AG04449 (cell line): Measurements from ENCODE around the gene KRTAP4-5.
"Not testable (repeated sequence)": the region's sequence is repeated elsewhere in the genome, so short reads cannot be mapped to it uniquely, and the experiment has no call there.

ENCODE experiments used
- CTCF ChIA-PET: fragments of 350-600 bp; formaldehyde crosslinking; extraction: SDS; loops from one replicate; lab custom pipeline; 2021; ENCODE audit warnings: antibody characterized with exemption; lab: Yijun Ruan, JAX
- POLR2A ChIA-PET: fragments of 400-600, 350-600 bp; formaldehyde crosslinking; extraction: SDS; loops from one replicate; lab custom pipeline; 2020; ENCODE audit warnings: antibody characterized with exemption, inconsistent platforms; lab: Yijun Ruan, JAX
- DNase-seq: peaks from one replicate; pipeline ENCODE4 v3.0.0-alpha.2; 2010; ENCODE audit warnings: low read depth, low spot score
- H3K4me3 ChIP-seq: 2 replicates; pipeline ENCODE4 v1.5.1; 2011; ENCODE audit warnings: low read depth, mild to moderate bottlenecking, control low read depth, low read length
- TF ChIP-seq, protein P1 (sequence below): IDR thresholded peaks from one replicate; pipeline ENCODE4 v1.5.1; 2011; ENCODE audit warnings: mild to moderate bottlenecking, moderate library complexity, low read length, control low read depth, inconsistent platforms; ENCODE audit not compliant: insufficient read depth; ENCODE audit errors: missing control alignments

KRTAP4-5 gene

DNA sequence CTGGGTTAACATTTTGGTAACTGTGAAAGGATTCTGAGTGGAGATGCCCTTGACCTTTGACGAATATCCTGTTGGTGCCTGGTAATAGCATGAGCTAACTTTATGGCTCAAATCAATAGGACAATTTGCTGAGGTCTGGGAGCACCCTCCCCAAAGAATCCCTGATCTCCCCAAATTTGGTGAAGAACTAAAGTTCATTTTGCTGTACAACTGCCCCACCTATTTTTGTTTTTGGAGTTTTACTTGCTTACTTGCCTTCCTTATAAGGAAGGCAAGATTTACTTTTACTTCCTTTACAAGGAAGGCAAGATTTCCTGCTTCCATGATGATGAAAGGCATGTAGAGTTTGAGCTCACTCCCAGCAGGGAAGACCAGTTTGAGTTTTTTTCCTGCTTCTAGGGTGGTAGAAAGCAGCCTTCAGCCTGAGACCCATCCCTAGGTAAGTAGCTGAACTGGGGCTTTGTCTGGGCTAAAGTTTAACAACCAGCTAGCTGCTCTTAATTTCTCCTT lies 41.6 kb downstream of the KRTAP4-5 start:
- H3K4me3 ChIP-seq = peak overlapping the region; percentile 40
- TF ChIP-seq, protein P1, sequence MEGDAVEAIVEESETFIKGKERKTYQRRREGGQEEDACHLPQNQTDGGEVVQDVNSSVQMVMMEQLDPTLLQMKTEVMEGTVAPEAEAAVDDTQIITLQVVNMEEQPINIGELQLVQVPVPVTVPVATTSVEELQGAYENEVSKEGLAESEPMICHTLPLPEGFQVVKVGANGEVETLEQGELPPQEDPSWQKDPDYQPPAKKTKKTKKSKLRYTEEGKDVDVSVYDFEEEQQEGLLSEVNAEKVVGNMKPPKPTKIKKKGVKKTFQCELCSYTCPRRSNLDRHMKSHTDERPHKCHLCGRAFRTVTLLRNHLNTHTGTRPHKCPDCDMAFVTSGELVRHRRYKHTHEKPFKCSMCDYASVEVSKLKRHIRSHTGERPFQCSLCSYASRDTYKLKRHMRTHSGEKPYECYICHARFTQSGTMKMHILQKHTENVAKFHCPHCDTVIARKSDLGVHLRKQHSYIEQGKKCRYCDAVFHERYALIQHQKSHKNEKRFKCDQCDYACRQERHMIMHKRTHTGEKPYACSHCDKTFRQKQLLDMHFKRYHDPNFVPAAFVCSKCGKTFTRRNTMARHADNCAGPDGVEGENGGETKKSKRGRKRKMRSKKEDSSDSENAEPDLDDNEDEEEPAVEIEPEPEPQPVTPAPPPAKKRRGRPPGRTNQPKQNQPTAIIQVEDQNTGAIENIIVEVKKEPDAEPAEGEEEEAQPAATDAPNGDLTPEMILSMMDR = no peak
- ChIA-PET CTCF (interaction anchor here (1.4 to 2.3 kb wide), 2 partner anchors 215 to 541 kb away, joined by 5 to 10 read pairs; no protein-coding TSS in a partner anchor), POLR2A (no interaction called here)
- DNase-seq = no peak

DNA sequence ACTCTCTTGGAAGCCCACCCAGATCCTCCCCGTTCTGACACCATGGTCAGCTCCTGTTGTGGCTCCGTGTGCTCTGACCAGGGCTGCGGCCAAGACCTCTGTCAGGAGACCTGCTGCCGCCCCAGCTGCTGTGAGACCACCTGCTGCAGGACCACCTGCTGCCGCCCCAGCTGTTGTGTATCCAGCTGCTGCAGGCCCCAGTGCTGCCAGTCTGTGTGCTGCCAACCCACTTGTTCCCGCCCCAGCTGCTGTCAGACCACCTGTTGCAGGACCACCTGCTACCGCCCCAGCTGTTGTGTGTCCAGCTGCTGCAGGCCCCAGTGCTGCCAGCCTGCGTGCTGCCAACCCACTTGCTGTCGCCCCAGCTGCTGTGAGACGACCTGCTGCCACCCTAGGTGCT lies 44.3 kb downstream of the KRTAP4-5 start, which contains the start of gene KRTAP4-9:
TSS of gene KRTAP4-9 (plus strand) at position 43 of the 400 bp plus-strand sequence. CDS start at position 43, 0 bp downstream.
- POLR2A ChIA-PET = not testable (repeated sequence)

DNA sequence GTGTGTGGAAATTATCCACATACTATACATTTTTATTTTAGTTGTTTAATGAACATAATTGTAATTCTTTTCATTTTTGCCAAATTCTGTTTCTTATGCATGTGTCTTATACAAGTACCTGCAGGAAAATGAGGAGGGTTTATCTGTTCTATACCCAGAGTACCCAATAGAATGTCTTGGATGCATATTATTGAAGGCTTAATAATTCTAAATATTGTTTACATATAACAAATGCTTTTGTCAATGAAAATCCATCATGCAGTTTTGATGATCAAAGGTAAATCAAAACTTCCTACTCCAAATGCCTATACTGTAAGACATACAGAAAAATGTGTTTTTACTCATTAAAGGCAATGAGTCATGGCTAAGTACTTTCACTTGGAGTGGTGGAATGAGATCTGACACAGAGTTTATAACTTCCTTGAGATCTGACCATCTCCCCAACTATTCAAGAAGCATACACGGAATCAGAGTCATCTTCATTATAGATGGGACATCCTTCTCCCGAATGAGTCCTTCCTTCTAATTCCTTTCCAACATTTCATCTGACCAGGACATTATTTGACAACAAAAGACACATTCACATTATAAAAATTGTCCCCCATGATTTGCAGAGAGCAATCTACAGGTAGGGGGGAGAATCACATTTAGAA lies 45.1 kb downstream of the KRTAP4-5 start:
- CTCF ChIA-PET = interaction anchor here (1.0 to 2.0 kb wide), 2 partner anchors 195 to 445 kb away, joined by 3 to 5 read pairs; no protein-coding TSS in a partner anchor
- POLR2A ChIA-PET, DNase-seq, H3K4me3 ChIP-seq: not testable (repeated sequence)

More for the DNA sequence above, 44.3 kb downstream of the KRTAP4-5 start, which contains the start of gene KRTAP4-9:
- H3K4me3 ChIP-seq, DNase-seq: not testable (repeated sequence)
- CTCF ChIA-PET = interaction anchor here (0.8 to 2.0 kb wide), 2 partner anchors 45 to 195 kb away, joined by 3 to 5 read pairs; no protein-coding TSS in a partner anchor

DNA sequence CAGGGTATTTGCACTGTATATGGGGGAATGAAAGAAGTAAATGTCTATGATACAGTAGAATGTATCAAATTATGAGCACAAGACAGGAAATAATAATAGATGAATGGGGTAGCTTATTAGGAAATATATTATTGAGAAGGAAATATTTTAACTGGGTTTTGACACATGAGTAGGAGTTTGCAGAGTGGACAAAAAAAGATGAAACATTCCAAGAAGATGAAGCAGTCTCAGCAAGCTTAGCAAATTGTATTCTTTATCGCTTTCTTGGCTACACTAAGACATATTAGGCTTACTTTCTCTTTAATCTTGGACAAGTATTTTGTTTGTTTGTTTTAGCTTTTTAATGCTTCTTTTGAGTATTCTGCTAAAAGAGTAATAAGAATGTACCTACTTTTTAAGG lies 45.7 kb downstream of the KRTAP4-5 start:
- DNase-seq = no peak
- ChIA-PET POLR2A (interaction anchor here (0.7 kb wide), 1 partner anchor 9 kb away, joined by 3 read pairs; no protein-coding TSS in a partner anchor), CTCF (interaction anchor here (1.0 kb wide), 1 partner anchor 445 kb away, joined by 3 read pairs; no protein-coding TSS in a partner anchor)
- TF ChIP-seq, protein P1 = no peak
- H3K4me3 ChIP-seq = no peak overlapping the region

DNA sequence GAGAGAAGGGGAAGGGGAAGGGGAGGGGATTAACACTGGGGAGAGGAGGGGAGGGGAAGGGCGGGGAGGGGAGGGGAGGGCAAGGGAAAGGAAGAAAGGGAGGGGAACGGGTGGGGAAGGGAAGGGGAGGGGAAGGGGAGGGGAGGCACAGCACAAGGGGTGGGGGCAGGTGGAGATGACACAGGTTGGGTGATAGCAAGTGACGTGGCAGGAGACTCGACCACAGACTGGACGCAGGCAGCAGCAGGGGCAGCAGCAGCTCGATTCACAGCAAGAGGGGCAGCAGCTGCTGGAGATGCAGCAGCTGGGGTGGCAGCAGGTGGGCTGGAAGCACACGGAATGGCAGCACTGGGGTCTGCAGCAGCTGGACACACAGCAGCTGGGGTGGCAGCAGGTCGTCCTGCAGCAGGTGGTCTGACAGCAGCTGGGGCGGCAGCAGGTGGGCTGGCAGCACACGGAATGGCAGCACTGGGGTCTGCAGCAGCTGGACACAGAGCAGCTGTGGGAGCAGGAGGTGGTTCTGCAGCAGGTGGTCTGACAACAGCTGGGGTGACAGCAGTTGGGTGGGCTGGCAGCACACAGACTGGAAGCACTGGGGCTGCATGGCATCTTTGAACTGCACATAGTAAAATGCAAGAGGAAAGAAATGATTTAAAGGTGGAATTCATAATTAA lies 47.9 kb downstream of the KRTAP4-5 start, which contains the start of gene KRTAP4-16:
TSS of gene KRTAP4-16 (minus strand) at position 624 of the 674 bp plus-strand sequence. CDS start at position 624, 0 bp downstream.
- TF ChIP-seq, protein P1 = no peak
- peak within 1 kb of the TSS; percentile 33 for H3K4me3 ChIP-seq
- no peak for DNase-seq
- CTCF ChIA-PET = no interaction called here
- POLR2A ChIA-PET = no interaction called here

DNA sequence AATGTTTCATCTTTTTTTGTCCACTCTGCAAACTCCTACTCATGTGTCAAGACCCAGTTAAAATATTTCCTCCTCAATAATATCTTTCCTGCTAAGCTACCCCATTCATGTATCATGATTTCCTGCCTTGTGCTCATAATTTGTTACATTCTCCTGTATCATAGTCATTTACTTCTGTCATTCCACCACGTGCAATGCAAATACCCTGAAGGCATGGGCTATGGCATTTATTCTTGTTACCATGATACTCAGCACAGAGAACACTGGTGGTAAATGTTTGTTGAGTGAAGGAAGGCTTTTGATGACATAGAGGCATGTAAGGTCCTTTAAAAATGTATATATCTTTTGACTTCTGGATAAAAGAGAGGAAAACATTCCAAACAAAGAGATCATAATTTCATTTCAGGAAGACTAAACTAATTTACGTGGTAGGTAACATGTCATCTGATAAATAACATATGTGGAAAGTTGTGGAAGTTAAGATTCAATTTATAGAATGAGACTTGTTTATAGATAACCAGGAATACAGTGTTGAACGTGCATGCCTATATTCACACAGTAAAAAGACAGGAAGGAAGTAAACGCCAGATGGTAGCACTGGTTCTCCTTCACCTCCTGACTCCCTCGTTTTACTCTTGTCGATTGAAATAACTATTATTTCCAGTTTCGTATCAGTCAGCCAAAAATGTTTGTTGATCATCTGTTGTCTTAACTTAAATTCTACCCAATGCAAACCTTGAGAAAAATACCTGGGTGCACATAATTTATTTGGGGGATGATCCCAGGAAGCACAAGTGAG lies 49.7 kb downstream of the KRTAP4-5 start:
- DNase-seq, POLR2A ChIA-PET: not testable (repeated sequence)

More for the DNA sequence above, 49.7 kb downstream of the KRTAP4-5 start:
- CTCF ChIA-PET, H3K4me3 ChIP-seq: not testable (repeated sequence)
